ENCODE results near the gene COBL. TPM values are rescaled to one million over a fixed set of nuclear protein-coding genes. Genes with fewer than 3 reads are reported as not detected.

Gene COBL
- total RNA-seq, 1 donor from 2014 or later: 91.2 TPM

DNA sequence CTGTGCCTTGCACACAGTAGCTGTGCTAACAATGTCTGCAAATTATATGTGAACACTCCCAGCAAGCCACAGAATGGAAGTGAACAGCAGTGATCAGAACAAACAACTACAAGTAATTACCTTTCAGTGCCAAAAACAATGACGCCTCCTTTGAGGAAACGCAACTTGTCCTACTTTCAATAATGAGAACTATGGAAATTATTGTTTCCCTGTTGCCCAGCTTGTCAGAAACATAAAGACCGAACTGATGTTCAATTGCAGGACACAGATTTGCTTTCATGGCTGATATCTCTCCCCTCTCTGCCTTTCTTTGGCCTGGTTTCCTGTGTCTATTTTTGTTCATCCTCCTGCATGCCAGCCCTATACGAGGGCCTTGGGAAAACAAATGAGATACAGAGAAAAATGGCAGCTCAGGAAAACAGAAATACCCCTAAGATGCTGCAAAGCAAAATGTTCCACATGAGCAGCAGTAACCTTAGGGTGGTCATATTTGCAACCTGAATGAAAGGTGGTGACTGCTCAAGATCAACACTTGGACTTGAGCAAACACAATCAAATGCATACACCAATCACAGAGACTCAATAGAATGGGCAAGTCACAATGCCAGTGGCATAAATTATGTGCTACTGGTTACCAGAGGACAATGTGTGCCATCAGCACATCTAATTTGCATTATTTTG lies 26.8 kb downstream of the COBL start:
- intact Hi-C loops (cut with micrococcal nuclease): no loop called here
- DNase-seq: no peak
- peak; percentile 83 for ATAC-seq

DNA sequence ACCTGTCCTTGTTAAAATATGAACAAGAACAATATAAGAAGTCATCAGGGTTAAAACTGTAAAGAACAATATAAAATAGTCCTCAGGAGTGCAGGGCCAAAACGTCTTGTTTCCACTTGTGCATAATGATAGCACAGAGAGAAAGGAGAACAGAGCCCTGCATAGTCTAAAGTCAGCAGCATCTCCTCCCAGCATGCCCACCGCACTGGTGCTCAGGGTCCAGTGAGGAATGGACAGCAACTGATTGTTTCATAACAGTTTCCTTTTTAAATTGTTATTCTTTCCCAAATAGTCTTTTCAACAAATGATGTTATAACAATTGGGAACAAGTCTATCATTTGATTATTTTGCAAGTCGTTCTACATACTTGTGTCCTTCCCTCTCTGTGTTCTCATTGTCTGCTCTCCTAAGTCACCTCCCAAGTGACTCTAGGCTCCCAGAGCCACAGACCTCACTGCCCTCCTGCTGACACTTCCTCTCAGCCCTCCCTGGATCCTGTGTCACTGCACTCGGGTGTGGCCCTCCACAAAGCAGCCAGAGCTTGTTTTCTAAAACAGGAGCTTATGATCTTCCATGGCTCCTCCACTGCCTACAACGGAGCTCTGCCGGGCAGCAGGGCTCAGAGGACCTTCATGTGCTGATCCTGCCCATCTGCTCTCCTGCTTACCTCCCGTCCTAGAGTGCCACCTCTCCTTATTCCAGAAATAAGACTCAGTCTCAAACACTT lies 27.6 kb downstream of the COBL start:
- no peak for DNase-seq

DNA sequence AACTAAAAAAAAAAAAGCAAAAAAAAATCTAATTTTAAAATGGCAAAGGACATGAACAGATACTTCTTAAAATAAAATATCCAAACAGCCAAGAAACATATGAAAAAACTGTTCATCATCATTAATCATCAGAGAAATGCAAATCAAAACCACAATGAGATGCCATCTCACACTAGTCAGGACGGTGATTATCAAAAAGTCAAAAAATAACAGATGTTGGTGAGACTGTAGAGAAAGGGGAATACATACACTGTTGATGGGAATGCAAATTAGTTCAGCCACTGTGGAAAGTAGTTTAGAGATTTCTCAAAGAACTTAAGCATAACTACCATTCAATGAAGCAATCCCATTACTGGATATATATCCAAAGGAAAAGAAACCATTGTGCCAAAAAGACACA lies 30.2 kb downstream of the COBL start:
- intact Hi-C loops (cut with micrococcal nuclease): no loop called here
- DNase-seq (no peak), ATAC-seq (no peak)

More for the DNA sequence above, 27.6 kb downstream of the COBL start:
- intact Hi-C loops (cut with micrococcal nuclease): no loop called here
- ATAC-seq: peak; percentile 65

DNA sequence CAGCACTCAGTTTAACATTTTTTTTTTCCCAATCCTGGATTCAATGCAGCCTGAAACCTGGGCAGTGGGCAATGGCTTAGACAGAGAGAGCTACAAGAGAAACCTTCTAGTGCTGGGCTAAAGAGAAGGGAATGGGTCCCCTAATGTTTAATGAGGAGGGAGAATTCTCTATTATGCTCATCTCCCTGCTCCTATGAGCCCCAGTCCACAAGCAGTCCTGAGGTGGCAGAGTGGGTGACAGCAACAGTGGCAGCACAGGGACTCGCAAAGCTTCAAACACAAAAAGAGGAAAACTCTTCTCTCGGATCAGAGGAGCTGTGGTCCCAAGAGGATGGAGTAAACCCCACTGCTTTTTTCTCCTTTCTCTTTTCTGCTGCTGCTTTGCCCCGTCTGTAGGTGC lies 36.5 kb downstream of the COBL start:
- intact Hi-C loops (cut with micrococcal nuclease): no loop called here
- ATAC-seq (no peak), DNase-seq (no peak)

DNA sequence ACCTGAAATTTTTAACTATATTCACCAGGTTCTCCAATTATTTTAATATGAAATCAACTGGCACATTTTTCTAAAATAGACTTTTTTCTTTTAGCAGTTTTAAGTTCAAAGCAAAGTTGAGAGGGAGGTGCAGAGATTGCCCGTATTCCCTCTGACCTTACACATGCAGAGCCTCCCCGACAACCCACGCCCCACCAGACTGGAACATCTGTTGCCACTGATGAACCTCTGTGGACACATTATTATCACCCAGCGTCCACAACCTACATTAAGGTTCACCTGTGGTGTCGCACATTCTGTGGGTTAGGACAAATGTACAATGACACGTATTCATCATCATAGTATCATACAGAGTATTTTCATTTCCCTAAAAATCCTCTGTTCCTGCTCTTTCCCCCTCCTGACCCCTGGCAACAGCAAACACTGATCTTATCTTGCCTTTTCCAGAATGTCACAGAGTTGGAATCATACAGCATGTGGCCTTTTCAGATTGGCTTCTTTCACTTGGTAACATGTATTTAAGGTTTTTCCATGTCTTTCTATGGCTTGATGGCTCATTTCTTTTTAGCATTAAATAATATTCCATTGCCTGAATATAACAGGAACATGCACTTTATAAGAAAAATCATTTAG lies 37.1 kb downstream of the COBL start:
- intact Hi-C loops (cut with micrococcal nuclease): no loop called here
- ATAC-seq (no peak), DNase-seq (no peak)

DNA sequence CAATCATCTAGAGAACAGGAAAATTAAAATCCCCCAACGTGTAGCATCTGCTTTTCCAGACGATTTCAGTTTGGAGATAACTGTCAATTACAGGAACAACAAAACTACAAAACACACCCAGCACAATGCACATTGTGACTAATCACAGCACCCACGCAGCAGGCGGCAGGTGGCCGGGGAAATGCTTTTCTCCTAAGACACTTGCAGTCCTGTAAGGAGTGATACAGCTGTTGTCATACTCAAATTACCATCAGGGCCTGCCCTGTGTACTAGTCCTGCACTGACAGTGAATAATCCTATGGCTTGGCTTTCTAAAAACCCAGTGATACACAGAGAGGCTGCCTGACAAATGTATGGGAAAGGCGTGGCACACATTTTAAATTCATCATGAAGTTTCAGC lies 37.8 kb downstream of the COBL start:
- ATAC-seq (peak; percentile 6), DNase-seq (no peak)
- intact Hi-C loops (cut with micrococcal nuclease): no loop called here

DNA sequence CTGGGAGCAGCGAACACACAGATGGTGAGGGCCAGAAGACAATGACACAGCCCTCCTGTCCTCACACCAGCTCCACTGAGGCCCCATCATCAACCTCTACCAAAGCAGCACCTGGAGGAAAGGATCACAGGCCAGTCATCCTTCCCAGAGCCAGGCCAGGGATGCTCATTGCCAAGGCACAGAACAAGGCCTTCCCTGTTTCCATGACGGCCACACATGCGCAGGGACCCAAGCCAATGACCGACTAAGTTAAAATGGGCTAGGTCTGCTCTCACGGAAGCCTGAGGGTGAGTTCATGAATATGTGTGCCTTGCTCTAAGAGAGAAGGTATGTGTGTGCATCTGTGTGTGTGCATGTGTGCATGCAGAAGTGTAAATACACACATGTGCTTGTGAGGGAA lies 39.6 kb downstream of the COBL start:
- ATAC-seq: no peak

DNA sequence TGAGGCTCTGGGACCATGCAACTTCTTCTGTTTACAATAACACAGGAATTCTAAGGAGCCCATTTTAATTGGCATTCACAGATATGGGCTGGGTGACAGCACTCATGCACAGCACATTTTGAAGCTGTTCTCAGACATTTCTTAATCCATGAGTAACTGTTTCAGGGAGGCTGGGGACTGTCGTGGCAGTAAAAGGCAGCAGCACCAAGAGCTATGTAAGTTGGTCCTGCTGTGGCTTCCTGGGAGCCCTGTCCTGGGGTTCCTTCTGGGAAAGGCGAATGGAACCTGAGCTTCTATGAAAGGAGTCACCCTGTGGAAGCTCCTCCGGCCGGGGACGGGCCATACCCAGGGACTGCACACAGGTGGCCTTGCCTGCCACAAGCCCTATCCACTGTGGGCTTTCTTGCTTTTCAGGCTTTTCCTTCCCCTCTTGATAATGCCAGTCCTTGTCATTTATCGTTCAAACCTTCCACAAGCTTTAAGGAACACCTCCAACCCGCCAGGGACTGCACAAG lies 40.5 kb downstream of the COBL start:
- intact Hi-C loops (cut with micrococcal nuclease): no loop called here
- no peak for ATAC-seq
- no peak for DNase-seq

More for the DNA sequence above, 39.6 kb downstream of the COBL start:
- intact Hi-C loops (cut with micrococcal nuclease): no loop called here
- no peak for DNase-seq

DNA sequence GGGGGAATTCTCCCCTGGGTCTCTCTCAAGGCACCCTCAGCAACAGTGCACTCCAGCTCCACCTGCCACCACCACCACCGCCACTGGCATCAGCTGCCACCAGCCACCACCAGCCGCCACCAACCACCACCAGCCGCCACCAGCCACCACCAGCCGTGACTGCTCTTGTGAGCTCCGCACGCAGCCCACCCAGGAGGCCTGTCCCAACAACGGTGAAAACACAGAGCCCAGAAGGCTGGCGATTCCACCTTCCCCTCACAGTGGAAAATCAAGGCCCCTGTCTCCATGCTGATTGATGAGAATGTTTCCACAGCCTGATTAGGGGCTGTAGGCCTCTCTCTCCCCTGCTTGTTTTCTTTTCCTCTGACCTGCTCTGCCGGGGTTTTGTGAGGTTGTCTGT lies 41.1 kb downstream of the COBL start:
- ATAC-seq: no peak
- no peak for DNase-seq
- intact Hi-C loops (cut with micrococcal nuclease): no loop called here

DNA sequence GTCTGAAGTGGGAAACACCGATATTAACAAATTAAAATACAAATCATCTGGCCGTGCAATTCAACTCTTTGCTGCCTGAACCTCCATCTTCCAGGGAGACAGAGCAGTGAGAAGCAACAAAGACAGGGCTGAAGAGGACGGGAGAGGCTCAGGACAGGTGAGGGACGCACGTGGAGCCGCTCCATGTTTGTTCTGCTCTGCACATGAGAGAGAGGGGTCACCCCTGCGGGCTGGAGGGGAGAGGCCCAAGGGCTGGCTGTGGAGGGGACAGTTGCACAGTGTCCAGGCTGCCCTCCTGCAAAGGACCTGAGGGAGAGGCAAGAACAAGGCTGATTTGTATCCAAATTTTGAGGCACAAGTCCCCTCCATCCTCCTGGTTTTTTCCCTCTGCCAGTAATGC lies 41.7 kb downstream of the COBL start:
- ATAC-seq (no peak), DNase-seq (no peak)
- intact Hi-C loops (cut with micrococcal nuclease): no loop called here

DNA sequence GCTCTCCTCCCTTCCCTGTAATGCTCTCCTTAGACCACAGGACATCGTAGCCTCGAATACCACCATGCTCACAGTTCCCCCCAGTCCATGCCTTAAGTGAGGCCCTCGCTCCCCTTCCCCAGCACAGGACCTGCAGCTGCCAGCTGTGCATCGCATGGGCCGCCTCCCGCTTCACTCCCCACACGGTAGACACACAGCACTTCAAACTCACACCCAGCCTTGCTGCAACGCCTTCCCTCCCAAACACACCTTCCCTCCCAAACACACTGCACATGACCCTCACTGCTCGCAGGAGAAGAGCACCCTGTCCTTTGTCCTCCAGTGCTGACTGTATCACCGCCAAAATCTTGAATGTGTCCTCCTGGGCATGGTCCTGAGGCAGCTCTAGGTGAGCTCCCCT lies 42.6 kb downstream of the COBL start:
- ATAC-seq (no peak), DNase-seq (no peak)
- intact Hi-C loops (cut with micrococcal nuclease): no loop called here

DNA sequence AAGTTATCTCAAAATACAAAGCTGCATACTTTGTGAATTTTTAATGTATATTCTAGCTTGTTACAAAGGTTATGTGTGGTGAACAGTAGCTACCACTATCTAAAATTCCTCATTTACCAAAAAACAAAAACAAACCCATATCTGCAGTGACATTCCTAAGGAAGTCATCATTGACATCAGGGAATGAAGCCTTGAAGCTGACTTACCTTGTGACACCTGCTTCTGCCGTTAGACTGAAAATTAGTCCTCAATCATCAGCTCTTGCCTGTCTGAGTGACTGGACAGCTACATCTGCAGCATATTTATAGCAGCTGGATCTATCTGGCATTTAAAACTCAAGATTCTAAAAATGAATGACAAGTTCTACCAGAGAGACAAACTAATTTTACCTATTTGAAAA lies 43.2 kb downstream of the COBL start:
- intact Hi-C loops (cut with micrococcal nuclease): no loop called here
- no peak for DNase-seq
- ATAC-seq: no peak

DNA sequence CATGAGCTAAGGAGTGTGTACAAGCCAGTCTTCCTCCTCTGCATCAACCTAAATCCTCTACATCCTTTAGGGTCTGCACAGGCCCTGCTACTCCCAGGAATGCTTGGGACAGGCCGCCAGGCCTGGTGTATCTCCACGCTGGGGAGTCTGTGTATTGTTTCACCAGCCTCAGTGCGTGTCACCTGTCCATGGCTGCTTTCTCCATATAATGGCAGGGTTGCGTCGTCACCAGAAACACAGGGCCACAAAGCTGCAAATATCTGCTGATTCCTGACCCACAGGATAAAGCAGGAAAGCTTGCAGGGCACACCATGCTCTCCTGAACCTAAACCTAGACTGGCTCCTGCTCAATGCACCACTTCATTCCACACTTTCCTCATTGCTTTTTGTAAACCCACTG lies 45.6 kb downstream of the COBL start:
- DNase-seq (no peak), ATAC-seq (no peak)
- intact Hi-C loops (cut with micrococcal nuclease): no loop called here

DNA sequence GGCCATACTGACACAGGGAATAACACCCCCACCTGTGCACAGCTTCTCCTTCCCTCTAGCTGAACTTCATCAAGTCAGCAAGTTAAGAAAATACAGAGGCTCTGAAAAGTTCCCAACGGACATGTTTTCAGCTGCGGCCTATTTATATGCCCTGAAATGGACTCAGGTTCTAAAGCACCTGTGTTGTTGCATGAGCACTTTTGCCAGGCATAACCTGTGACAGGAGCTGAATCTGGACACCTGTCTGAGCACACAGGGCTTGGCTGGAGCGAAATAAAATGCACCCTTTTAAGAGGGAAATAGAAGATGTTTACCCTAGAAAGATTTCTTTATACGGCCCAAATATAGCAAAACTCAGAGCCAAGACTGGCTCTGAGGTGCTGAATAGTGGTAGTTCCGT lies 46.7 kb downstream of the COBL start:
- DNase-seq (no peak), ATAC-seq (no peak)
- intact Hi-C loops (cut with micrococcal nuclease): no loop called here

DNA sequence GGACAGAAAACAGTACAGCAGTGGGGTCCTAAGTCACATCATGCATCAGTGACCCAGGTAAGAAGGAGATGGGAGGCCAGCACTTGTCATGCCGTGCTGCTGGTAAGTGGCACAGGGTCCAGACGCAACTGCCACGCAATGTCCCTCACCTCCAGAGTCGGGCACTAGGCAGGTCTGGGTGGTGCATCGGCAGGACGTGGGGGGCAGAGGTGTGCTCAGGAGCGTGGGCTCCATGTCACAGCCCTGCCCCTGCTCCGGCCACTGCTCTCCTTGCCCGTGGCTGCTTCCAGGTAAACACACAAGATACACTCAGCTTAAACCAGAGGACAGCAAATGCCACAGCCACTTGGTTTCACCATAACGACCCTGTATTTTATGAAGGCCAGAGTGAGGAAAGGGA lies 47.3 kb downstream of the COBL start:
- no peak for DNase-seq
- intact Hi-C loops (cut with micrococcal nuclease): no loop called here
- no peak for ATAC-seq

DNA sequence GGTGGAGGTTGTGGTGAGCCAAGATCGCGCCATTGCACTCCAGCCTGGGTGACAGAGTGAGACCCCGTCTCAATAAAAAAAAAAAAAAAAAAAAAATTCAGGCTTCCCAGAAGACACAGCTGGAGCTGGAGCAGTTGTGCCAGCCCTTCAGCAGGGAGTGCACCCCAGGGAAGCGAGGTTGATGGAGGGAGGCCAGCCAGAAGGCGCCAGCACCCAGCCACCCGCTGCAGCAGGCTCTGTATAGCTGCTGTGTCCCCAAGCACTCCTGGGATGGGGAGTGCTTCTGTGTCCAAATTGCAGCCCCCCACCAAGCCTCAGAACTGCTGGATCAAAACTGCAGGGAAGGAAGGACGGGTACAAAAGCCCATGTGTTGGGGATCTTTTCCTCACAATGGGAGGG lies 47.8 kb downstream of the COBL start:
- DNase-seq (no peak), ATAC-seq (no peak)
- intact Hi-C loops (cut with micrococcal nuclease): no loop called here

DNA sequence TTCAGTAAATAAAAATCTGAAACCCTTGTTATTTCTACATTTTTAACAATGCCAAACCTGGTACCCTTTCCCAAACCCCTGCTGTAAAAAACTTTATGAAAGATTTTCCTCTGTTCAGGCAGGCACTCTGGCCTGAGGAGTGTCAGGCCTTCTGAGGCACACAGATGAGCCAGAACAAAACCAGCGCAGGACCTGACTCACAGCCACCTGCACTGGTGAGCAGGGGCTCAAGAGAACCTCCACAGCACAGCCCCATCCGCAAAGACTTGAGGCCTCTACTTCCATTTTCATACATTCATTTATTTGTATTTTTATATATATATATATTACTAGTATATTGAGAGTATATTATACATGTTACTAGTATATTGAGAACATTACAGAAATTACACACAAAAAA lies 49.4 kb downstream of the COBL start:
- intact Hi-C loops (cut with micrococcal nuclease): no loop called here
- ATAC-seq (no peak), DNase-seq (no peak)

DNA sequence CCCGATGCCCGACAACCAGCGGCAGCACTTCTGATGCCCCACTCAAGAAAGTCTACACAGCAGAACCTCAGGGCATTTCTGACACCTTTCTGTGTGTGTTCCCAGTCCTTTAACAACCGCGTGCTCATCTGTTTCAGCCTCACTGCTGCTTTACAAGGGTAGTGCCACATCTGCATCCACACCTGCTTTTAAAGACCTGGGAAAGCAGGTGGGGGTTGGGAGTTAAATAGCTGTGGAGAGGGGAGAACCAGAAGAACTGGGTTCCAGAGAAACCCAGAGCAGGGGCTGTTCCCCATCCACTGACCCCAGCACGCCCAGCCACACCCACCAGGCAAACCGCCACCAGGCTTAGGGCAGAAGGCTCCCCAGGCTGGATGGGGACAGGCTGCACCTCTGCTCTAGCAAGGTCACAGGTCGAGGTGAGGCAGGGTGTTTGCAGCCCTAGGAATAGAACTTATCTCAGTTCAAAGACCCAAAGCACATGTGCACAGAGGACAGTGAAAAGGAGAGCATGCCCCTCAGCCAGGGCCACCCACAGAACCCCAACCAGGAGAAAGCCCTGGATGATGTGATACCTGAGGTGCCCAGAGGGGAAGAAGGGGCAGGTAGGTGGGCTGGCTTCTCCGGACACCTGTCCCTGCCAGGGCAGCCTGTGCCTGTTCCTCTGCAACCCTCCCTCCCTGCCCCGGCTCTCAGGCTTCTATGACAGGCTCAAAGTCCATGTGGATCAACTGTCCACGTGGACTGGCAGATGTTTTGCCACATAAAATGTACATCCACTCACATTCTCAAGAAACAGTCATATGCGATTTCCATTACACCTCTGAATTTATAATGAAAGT lies 51.3 kb downstream of the COBL start:
- intact Hi-C loops (cut with micrococcal nuclease): no loop called here
- DNase-seq: no peak
- no peak for ATAC-seq

DNA sequence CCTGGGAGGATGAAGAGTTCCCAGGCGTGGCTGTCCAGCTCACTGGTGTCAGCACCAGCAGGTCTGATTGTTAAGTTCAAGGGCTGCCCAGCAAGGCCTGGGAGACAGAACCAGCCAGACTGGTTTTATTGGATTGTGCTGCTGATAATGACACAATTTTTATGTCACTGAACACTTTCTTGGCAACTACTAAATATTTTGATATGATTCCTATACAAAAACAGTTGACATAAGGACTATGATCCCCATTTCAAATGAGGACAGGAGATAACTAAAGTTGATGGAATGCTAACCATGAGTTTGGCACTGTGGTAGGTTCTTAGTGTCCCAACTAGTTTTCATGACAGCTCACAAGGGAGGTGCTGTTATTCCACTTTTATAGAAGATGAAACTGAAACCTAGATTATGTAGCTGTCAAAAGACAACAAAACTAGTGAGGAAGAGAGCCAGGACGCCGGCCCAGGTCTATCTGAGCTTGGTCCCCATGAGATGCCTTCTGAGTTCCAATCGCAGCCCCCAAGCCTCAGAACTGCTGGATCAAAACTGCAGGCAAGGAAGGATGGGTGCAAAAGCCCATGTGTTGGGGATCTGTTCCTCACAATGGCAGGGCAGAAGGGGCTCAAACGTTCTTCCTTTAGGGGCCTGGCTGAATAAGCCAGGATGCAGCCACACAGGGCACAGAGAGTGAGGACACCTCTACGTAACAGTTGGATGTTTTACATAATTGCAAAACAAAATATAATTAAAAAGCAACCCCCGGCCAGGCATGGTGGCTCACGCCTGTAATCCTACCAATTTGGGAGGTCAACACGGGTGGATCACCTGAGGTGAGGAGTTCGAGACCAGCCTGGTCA lies 52.8 kb downstream of the COBL start:
- ATAC-seq (peak; percentile 76), DNase-seq (peak; percentile 39)
- intact Hi-C loops (cut with micrococcal nuclease): no loop called here

Data from left ventricle myocardium superior (tissue), 1 donor.